SK-N-MC (cell line): Measurements from ENCODE around the gene FUT9.
"Not testable (repeated sequence)": the region's sequence is repeated elsewhere in the genome, so short reads cannot be mapped to it uniquely, and the experiment has no call there.

Experiments
- DNase-seq: peaks from one replicate; pipeline ENCODE4 v3.0.0-alpha.2; 2011; ENCODE audit warnings: low read depth, low spot score
- H3K27ac ChIP-seq: fragments of 200-600 bp; sonication (generic); 2 replicates; pipeline ENCODE4 v1.5.1; 2016; ENCODE audit warnings: mixed run types
- H3K36me3 ChIP-seq: fragments of 200-600 bp; sonication (generic); 2 replicates; pipeline ENCODE4 v1.6.1; 2017; ENCODE audit warnings: antibody characterized with exemption, low read length, mixed read lengths; ENCODE audit not compliant: insufficient read depth
- H3K4me3 ChIP-seq: fragments of 200-600 bp; sonication (generic); 2 replicates; pipeline ENCODE4 v1.5.1; 2016
- H3K9ac ChIP-seq: fragments of 200-600 bp; sonication (generic); 2 replicates; pipeline ENCODE4 v1.8.0; 2017; ENCODE audit warnings: mixed run types, mixed read lengths; ENCODE audit not compliant: insufficient read length
- H3K9me3 ChIP-seq: fragments of 200-600 bp; sonication (generic); 2 replicates; pipeline ENCODE4 v1.6.1; 2017; ENCODE audit warnings: low read depth, mild to moderate bottlenecking, antibody characterized with exemption, low read length, moderate library complexity, mixed read lengths
- EZH2 ChIP-seq: fragments of 200-600 bp; sonication (generic); IDR thresholded peaks from one replicate; pipeline ENCODE4 v1.6.1; 2017; ENCODE audit warnings: antibody characterized with exemption
- FOXP2 ChIP-seq: optimal IDR thresholded peaks from 2 replicates; pipeline ENCODE3; 2011; ENCODE audit warnings: mild to moderate bottlenecking, moderate library complexity; ENCODE audit not compliant: insufficient read depth; ENCODE audit errors: extremely low read length, control extremely low read depth
- POLR2AphosphoS5 ChIP-seq: IDR thresholded peaks from 2 replicates; pipeline ENCODE4 v1.6.1; 2012; ENCODE audit warnings: mild to moderate bottlenecking, low read depth, low read length, borderline replicate concordance

The FUT9 gene

DNA sequence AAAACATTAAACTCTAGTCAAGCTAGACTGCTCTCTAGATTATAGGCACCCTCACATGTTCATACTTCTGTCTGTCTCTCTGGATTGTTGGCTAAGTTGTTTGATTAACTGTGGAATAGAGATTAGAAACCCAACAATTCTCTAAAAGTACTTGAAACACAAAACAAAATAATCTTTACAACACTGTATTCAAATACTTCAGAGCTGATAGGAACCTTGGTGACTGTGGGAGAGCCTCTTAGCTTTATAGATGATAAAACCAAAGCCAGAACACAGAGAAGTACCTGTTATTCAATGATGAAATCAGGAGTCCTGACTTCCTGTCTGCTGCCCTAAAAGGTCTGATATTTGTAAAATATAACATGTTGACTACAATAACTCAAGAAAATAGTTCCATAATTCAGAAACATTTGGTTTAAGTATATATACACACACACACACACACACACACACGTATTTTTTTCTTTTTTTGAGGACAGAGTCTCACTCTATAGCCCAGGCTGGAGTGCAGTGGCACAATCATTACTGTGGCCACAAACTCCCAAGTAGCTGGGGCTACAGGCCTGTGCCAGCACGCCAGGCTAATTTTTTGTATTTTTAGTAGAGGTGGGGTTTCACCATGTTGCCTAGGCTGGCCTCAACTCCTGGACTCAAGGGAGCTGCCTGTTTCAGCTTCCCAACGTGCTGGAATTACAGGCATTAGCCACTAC is 222.0 kb downstream of the FUT9 start:
- Histone ChIP-seq H3K9ac (no peak overlapping the region), H3K4me3 (no peak overlapping the region), H3K9me3 (no peaks in the 10 kb centered on the region), H3K36me3 (no peaks in the 10 kb centered on the region), H3K27ac (no peak overlapping the region)
- no peak for TF ChIP-seq EZH2
- TF ChIP-seq POLR2AphosphoS5, result no peak
- no peak for TF ChIP-seq FOXP2
- no peak for DNase-seq

DNA sequence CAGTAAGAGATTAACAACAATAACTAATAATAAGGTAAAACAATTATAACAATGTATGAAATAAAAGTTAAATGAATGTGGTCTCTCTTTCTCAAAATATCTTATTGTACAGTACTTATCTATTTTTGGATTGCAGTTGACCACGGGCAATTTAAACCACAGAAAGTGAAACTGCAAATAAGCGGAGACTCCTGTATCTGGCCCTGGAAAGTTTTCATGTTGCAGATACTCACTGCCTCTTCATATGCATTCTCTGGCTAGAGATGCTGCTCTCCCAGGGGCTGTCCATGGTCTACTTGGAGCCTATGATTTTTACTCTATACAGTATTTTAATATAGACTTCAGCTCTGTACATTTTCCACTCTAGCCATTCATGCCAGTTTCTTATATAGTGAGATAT is 230.8 kb downstream of the FUT9 start:
- Histone ChIP-seq H3K36me3 (no peaks in the 10 kb centered on the region), H3K27ac (no peak overlapping the region), H3K9ac (no peak overlapping the region), H3K9me3 (no peaks in the 10 kb centered on the region), H3K4me3 (no peak overlapping the region)
- no peak for DNase-seq
- TF ChIP-seq FOXP2 (no peak), EZH2 (no peak), POLR2AphosphoS5 (no peak)

DNA sequence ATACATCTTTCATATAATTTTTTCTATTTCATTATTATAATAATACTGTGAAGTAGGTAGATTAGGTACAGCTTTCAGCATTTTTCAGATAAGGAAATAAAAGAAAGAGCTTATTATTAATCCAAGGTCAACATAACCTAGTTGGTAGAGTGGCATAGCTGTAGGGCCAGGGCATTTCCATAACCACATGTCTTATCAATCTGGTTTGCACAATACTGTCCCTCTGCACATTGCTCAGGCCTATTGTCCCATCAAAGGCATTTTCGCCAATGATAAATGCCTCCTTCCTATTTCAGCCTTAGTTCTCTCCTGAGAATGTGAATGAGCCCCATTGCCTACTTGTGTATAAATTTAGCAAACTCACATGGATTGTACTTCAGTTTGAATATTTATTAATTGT is 234.0 kb downstream of the FUT9 start:
- H3K36me3 ChIP-seq, result no peaks in the 10 kb centered on the region
- no peak overlapping the region for H3K4me3 ChIP-seq
- H3K9ac ChIP-seq, result no peak overlapping the region
- DNase-seq, result no peak
- TF ChIP-seq POLR2AphosphoS5 (no peak), EZH2 (no peak), FOXP2 (no peak)
- no peaks in the 10 kb centered on the region for H3K9me3 ChIP-seq
- no peak overlapping the region for H3K27ac ChIP-seq

DNA sequence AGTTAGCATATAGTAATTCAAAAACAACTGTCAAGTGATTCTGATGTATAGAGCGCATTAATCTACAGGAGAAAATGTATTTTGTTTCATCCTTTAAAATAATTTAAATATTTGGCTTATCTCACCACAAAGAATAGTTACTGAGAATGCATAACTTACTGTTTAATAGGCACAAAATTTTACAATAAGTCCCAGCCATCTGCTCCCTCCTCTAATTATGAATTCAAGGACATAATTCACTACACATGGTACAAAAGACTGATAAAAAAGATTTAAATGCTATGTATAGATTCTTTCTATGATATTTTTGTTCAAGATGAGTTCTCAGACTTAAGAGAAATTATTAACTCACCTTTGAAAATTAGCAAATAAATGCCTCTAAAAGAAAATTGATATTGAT is 242.0 kb downstream of the FUT9 start:
- Histone ChIP-seq H3K9ac (no peak overlapping the region), H3K36me3 (no peaks in the 10 kb centered on the region), H3K9me3 (no peaks in the 10 kb centered on the region), H3K27ac (no peak overlapping the region), H3K4me3 (no peak overlapping the region)
- DNase-seq, result no peak
- no peak for TF ChIP-seq FOXP2
- no peak for TF ChIP-seq POLR2AphosphoS5
- no peak for TF ChIP-seq EZH2

DNA sequence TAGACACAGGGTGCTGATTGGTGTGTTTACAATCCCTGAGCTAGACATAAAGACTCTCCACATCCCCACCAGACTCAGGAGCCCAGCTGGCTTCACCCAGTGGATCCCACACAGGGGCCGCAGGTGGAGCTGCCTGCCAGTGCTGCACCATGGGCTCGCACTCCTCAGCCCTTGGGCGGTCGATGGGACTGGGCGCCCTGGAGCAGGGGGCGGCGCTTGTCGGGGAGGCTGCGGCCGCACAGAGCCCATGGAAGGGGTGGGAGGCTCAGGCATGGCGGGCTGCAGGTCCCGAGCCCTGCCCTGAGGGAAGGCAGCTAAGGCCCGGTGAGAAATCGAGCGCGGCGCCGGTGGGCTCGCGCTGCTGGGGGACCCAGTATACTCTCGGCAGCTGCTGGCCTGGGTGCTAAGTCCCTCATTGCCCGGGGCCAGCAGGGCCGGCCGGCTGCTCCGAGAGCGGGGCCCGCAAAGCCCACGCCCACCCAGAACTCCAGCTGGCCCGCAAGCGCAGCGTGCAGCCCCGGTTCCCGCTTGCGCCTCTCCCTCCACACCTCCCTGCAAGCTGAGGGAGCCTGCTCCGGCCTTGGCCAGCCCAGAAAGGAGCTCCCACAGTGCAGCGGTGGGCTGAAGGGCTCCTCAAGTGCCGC is 245.1 kb downstream of the FUT9 start:
- not testable (repeated sequence) for H3K27ac ChIP-seq, H3K9me3 ChIP-seq, DNase-seq, H3K9ac ChIP-seq, H3K36me3 ChIP-seq, H3K4me3 ChIP-seq
